Upper lobe of right lung (tissue), 1 donor: ENCODE measurements around the gene GOLGA6L1. TPM values are rescaled to one million over a fixed set of nuclear protein-coding genes. Genes with fewer than 3 reads are reported as not detected.
"Not testable (repeated sequence)": the region's sequence is repeated elsewhere in the genome, so short reads cannot be mapped to it uniquely, and the experiment has no call there.

Source experiments
- ATAC-seq: fragments of 200-7000 bp; cut with Tn5 transposase; one replicate; pipeline ENCODE4 v1.9.1; 2020; ENCODE audit warnings: mild to moderate bottlenecking, moderate library complexity
- DNase-seq: peaks from one replicate; pipeline ENCODE4 v3.0.0-alpha.2; 2020
- H3K27ac ChIP-seq: fragments of 200-600 bp; one replicate; pipeline ENCODE4 v1.8.0; 2022
- H3K27me3 ChIP-seq: fragments of 200-600 bp; one replicate; pipeline ENCODE4 v1.8.0; 2022; ENCODE audit warnings: mild to moderate bottlenecking
- H3K36me3 ChIP-seq: fragments of 200-600 bp; one replicate; pipeline ENCODE4 v1.8.0; 2022
- H3K4me1 ChIP-seq: fragments of 200-600 bp; one replicate; pipeline ENCODE4 v1.8.0; 2022
- H3K4me3 ChIP-seq: fragments of 200-600 bp; one replicate; pipeline ENCODE4 v1.8.0; 2022; ENCODE audit warnings: mild to moderate bottlenecking
- H3K9me3 ChIP-seq: fragments of 200-600 bp; one replicate; pipeline ENCODE4 v1.8.0; 2022
- intact Hi-C: fragments of 100-400 bp; cut with DNase I; formaldehyde crosslinking; loops from one replicate; pipeline ENCODE4 v1.11.0; 2022
- long read RNA-seq: library from polyadenylated mRNA; unstranded; transcript quantifications from one replicate; pipeline ENCODE4 v2.0.0, GENCODE V29; 2021
- total RNA-seq: library from RNA; stranded (reverse); fragmentation: NEBNext Ultra II Directional; extraction: Animal tissue kit (Norgen Biotek cat#: 25700); gene quantifications from one replicate; pipeline ENCODE4 v1.2.1, GENCODE V29; 2021
- TF ChIP-seq, protein P1 (sequence below): fragments of 200-600 bp; IDR thresholded peaks from one replicate; pipeline ENCODE4 v1.8.0; 2022; ENCODE audit warnings: antibody characterized with exemption
- donor health status: DM: no; HTN: yes; CAD: no; lungs with severe emphysema.

Gene GOLGA6L1, protein sequence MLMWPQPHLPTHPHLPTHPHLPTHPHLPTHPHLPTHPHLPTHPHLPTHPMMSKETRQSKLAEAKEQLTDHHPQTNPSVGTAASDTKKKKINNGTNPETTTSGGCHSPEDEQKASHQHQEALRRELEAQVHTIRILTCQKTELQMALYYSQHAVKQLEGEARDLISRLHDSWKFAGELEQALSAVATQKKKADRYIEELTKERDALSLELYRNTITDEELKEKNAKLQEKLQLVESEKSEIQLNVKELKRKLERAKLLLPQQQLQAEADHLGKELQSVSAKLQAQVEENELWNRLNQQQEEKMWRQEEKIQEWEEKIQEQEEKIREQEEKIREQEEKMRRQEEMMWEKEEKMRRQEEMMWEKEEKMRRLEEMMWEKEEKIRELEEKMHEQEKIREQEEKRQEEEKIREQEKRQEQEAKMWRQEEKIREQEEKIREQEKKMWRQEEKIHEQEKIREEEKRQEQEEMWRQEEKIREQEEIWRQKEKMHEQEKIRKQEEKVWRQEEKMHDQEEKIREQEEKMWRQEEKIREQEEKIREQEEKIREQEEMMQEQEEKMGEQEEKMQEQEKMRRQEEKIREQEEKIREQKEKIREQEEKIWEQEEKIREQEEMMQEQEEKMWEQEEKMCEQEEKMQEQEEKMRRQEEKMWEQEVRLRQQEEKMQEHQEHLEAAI
- total RNA-seq: not detected
- long read RNA-seq: 0 reads

- H3K27ac ChIP-seq, H3K4me3 ChIP-seq, intact Hi-C loops, H3K36me3 ChIP-seq, H3K27me3 ChIP-seq, H3K4me1 ChIP-seq, H3K9me3 ChIP-seq, DNase-seq, ATAC-seq: not testable (repeated sequence)
Observed at GRCh38 chr15:23136722-23137121, at the start of gene GOLGA6L1. Gene GOLGA6L1 (minus strand): TSS chr15:23136822. CDS start chr15:23136731, 91 bp downstream.

DNA sequence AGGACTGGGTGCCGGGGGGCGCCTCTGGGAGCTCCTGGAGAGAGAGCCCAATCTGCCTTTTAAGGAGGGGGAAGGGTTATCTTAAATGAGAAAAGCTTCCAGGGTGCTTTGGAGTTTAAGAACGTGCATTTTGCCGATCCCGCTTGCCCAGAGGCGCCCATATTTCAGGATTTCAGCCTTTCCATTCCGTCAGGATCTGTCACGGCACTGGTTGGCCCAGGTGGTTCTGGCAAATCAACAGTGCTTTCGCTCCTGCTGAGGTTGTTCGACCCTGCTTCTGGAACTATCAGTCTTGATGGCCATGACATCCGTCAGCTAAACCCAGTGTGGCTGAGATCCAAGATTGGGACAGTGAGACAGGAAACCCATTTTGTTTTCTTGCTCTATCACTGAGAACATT is 44.6 kb upstream of the GOLGA6L1 start:
- H3K4me1 ChIP-seq, H3K27ac ChIP-seq, ATAC-seq, H3K27me3 ChIP-seq, DNase-seq, intact Hi-C loops, H3K9me3 ChIP-seq, H3K4me3 ChIP-seq, H3K36me3 ChIP-seq: not testable (repeated sequence)

- ATAC-seq, H3K27me3 ChIP-seq, DNase-seq, H3K4me3 ChIP-seq, H3K27ac ChIP-seq, H3K4me1 ChIP-seq, intact Hi-C loops, H3K9me3 ChIP-seq, H3K36me3 ChIP-seq: not testable (repeated sequence)
Observed at GRCh38 chr15:23180547-23180927, 43.9 kb upstream of the GOLGA6L1 start.

- peak; percentile 35 for DNase-seq
- intact Hi-C loops: not testable (repeated sequence)
Observed at GRCh38 chr15:23179768-23180546, 43.3 kb upstream of the GOLGA6L1 start.

DNA sequence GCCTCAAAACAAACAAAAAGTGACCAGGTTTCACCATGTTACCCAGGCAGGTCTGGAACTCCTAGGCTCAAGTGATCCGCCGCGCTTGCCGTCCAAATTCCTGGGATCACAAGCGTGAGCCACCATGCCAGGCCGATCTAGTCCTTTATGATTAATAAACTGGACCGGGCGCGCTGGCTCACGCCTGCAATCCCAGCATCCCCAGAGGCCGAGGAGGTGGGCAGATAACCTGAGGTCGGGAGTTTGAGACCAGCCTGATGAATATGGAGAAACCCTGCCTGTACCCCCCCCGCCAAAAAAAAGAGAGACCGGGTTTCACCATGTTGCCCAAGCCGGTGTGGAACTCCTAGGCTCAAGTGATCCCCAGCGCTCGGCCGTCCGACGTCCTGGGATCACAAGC is 40.1 kb upstream of the GOLGA6L1 start:
- ATAC-seq, H3K27me3 ChIP-seq, H3K4me1 ChIP-seq, H3K4me3 ChIP-seq, intact Hi-C loops, H3K36me3 ChIP-seq, H3K9me3 ChIP-seq, H3K27ac ChIP-seq: not testable (repeated sequence)
- DNase-seq: peak; percentile 10

More at GRCh38 chr15:23179768-23180546, 43.3 kb upstream of the GOLGA6L1 start:
- H3K9me3 ChIP-seq, H3K4me1 ChIP-seq, H3K27ac ChIP-seq, H3K4me3 ChIP-seq, H3K36me3 ChIP-seq, H3K27me3 ChIP-seq: not testable (repeated sequence)
- ATAC-seq: peak; percentile 51

GRCh38 chr15:23175606-23176005 is 39.0 kb upstream of the GOLGA6L1 start:
- intact Hi-C loops, DNase-seq, ATAC-seq: not testable (repeated sequence)

GRCh38 chr15:23174609-23175140 is 38.1 kb upstream of the GOLGA6L1 start:
- DNase-seq, H3K4me1 ChIP-seq, H3K27me3 ChIP-seq, H3K36me3 ChIP-seq, H3K27ac ChIP-seq, H3K9me3 ChIP-seq, H3K4me3 ChIP-seq, intact Hi-C loops, ATAC-seq: not testable (repeated sequence)

More at GRCh38 chr15:23175606-23176005, 39.0 kb upstream of the GOLGA6L1 start:
- not testable (repeated sequence) for H3K9me3 ChIP-seq, H3K36me3 ChIP-seq, H3K4me1 ChIP-seq, H3K4me3 ChIP-seq, H3K27ac ChIP-seq, H3K27me3 ChIP-seq

- intact Hi-C loops, ATAC-seq: not testable (repeated sequence)
Observed at GRCh38 chr15:23132787-23133186, 3.8 kb downstream of the GOLGA6L1 start.

GRCh38 chr15:23118208-23118607 is 18.4 kb downstream of the GOLGA6L1 start:
- Histone ChIP-seq H3K27me3 (no peaks in the 10 kb centered on the region), H3K9me3 (no peaks in the 10 kb centered on the region), H3K27ac (no peak overlapping the region), H3K4me3 (no peak overlapping the region), H3K4me1 (no peaks in the 10 kb centered on the region), H3K36me3 (no peaks in the 10 kb centered on the region)
- no peak for ATAC-seq
- intact Hi-C loops: no loop called here
- TF ChIP-seq, protein P1, sequence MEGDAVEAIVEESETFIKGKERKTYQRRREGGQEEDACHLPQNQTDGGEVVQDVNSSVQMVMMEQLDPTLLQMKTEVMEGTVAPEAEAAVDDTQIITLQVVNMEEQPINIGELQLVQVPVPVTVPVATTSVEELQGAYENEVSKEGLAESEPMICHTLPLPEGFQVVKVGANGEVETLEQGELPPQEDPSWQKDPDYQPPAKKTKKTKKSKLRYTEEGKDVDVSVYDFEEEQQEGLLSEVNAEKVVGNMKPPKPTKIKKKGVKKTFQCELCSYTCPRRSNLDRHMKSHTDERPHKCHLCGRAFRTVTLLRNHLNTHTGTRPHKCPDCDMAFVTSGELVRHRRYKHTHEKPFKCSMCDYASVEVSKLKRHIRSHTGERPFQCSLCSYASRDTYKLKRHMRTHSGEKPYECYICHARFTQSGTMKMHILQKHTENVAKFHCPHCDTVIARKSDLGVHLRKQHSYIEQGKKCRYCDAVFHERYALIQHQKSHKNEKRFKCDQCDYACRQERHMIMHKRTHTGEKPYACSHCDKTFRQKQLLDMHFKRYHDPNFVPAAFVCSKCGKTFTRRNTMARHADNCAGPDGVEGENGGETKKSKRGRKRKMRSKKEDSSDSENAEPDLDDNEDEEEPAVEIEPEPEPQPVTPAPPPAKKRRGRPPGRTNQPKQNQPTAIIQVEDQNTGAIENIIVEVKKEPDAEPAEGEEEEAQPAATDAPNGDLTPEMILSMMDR: no peak
- no peak for DNase-seq

More at GRCh38 chr15:23132787-23133186, 3.8 kb downstream of the GOLGA6L1 start:
- H3K9me3 ChIP-seq, H3K36me3 ChIP-seq, H3K27me3 ChIP-seq, H3K4me3 ChIP-seq, DNase-seq, H3K27ac ChIP-seq, H3K4me1 ChIP-seq: not testable (repeated sequence)
